T-cell (primary cell): ENCODE measurements around the gene ARG2. TPM values are rescaled to one million over a fixed set of nuclear protein-coding genes. Genes with fewer than 3 reads are reported as not detected.

Experiments
- ATAC-seq, 4 experiments: fragments of 200-7000 bp in 3 of 4; fragments of 150-1000 bp in 1 of 4; cut with Tn5 transposase; replicated peaks in 1 of 4; 1 replicate in 3 of 4; 2 replicates in 1 of 4; pipeline ENCODE4 v1.10.0; 2021; ENCODE audit warnings: moderate library complexity in 3 of 4, mild to moderate bottlenecking in 2 of 4, moderate number of reproducible peaks in 1 of 4
- CTCF ChIA-PET, 2 donors: fragments of 300-600 bp; sonication (Branson Sonifier 250); formaldehyde crosslinking; loops; one replicate each; lab custom pipeline; 2022; ENCODE audit warnings: antibody characterized with exemption in 2 of 2; lab: Charles Lee
- POLR2A ChIA-PET, 2 donors: fragments of 300-600 bp; sonication (Branson Sonifier 250); formaldehyde crosslinking; loops; one replicate each; lab custom pipeline; 2022; ENCODE audit warnings: antibody characterized with exemption in 2 of 2; lab: Charles Lee
- DNase-seq, 35 experiments: peaks; one replicate each; pipeline versions ENCODE4 v3.0.0 to v3.0.0-alpha.2; 2013 to 2023
- H3K27ac ChIP-seq: one replicate; pipeline ENCODE4 v1.5.1; 2013; ENCODE audit warnings: low read length
- H3K27me3 ChIP-seq, 2 experiments: replicated peaks in 1 of 2; 1 replicate in 1 of 2; 2 replicates in 1 of 2; pipeline versions ENCODE4 v1.6.1 to v1.7.0; 2013; ENCODE audit warnings: low read length in 1 of 2, mixed read lengths in 1 of 2; ENCODE audit not compliant: control insufficient read depth in 2 of 2, insufficient read depth in 2 of 2; ENCODE audit errors: extremely low read depth in 1 of 2
- H3K36me3 ChIP-seq, 2 donors: 1 replicate in 1 of 2; 2 replicates in 1 of 2; pipeline versions ENCODE4 v1.6.1 to v1.7.0; 2013; ENCODE audit warnings: low read length in 1 of 2; ENCODE audit not compliant: control insufficient read depth in 2 of 2, insufficient read depth in 1 of 2; ENCODE audit errors: extremely low read depth in 1 of 2
- H3K4me1 ChIP-seq, 2 experiments: 1 replicate in 1 of 2; 2 replicates in 1 of 2; pipeline versions ENCODE4 v1.6.1 to v1.7.0; 2013; ENCODE audit warnings: low read length in 2 of 2, mixed read lengths in 1 of 2; ENCODE audit not compliant: insufficient read depth in 2 of 2, control insufficient read depth in 1 of 2; ENCODE audit errors: extremely low read depth in 1 of 2
- H3K4me3 ChIP-seq, 2 donors: 1 replicate in 1 of 2; 2 replicates in 1 of 2; pipeline versions ENCODE4 v1.5.1 to v1.7.0; 2013; ENCODE audit warnings: mild to moderate bottlenecking in 2 of 2, low read length in 1 of 2, moderate library complexity in 1 of 2; ENCODE audit not compliant: control insufficient read depth in 1 of 2; ENCODE audit errors: extremely low read depth in 1 of 2
- H3K9me3 ChIP-seq: 2 replicates; pipeline ENCODE4 v1.7.0; 2013
- H3K27ac Mint-ChIP-seq, 2 donors: one replicate each; pipeline ENCODE4 v1.8.0; 2020 to 2021; ENCODE audit warnings: mild to moderate bottlenecking in 2 of 2, mixed read lengths in 2 of 2
- H3K27me3 Mint-ChIP-seq, 2 donors: one replicate each; pipeline ENCODE4 v1.8.0; 2021 to 2022; ENCODE audit warnings: mixed read lengths in 2 of 2
- H3K36me3 Mint-ChIP-seq: one replicate; pipeline ENCODE4 v1.8.0; 2021; ENCODE audit warnings: mixed read lengths
- H3K4me1 Mint-ChIP-seq, 3 donors: one replicate each; pipeline ENCODE4 v1.8.0; 2020 to 2022; ENCODE audit warnings: mixed read lengths in 3 of 3, mild to moderate bottlenecking in 1 of 3
- H3K4me3 Mint-ChIP-seq, 3 donors: one replicate each; pipeline ENCODE4 v1.8.0; 2020 to 2022; ENCODE audit warnings: mild to moderate bottlenecking in 3 of 3, mixed read lengths in 3 of 3, moderate library complexity in 3 of 3
- H3K9me3 Mint-ChIP-seq, 3 donors: one replicate each; pipeline ENCODE4 v1.8.0; 2020 to 2022; ENCODE audit warnings: mixed read lengths in 3 of 3
- WGBS: methylation state at CpG from one replicate; pipeline ENCODE4 v1.1.5; 2013; ENCODE audit warnings: missing lambda C conversion rate; ENCODE audit not compliant: insufficient coverage; 5-methylcytosine and 5-hydroxymethylcytosine counted together
- total RNA-seq, 35 experiments: library from RNA in 6 of 35; stranded (reverse) in 6 of 35; fragments of 120-200 nt in 1 of 35; gene quantifications; one replicate each; pipeline versions ENCODE4 v1.2.1 to v1.2.4 and lab custom pipeline; 2013 to 2026

ARG2 gene
- total RNA-seq, 5 donors from 2014 or later (not counting 1 experiment from before 2014, with no cell fraction given), result 0.62 to 2.6 (median 1.1) TPM

- H3K4me3 Mint-ChIP-seq, result no peak overlapping the region
- no peak overlapping the region for H3K4me3 ChIP-seq
- ChIA-PET POLR2A (no interaction called here), CTCF (no interaction called here)
- peaks cover 5 to 6% (median 6%) of the 10 kb centered on the region in 3 donors for H3K4me1 Mint-ChIP-seq
- no peaks in the 10 kb centered on the region for H3K27me3 Mint-ChIP-seq
- peaks cover 12 to 37% of the 10 kb centered on the region in 2 donors for H3K36me3 ChIP-seq
- ATAC-seq (no peak), DNase-seq (no peak)
- WGBS, result no CpG with 5 or more reads among the region's 3 CpGs
- no peaks in the 10 kb centered on the region for H3K4me1 ChIP-seq
- no peaks in the 10 kb centered on the region for H3K27me3 ChIP-seq
- H3K36me3 Mint-ChIP-seq, result peaks cover 35% of the 10 kb centered on the region
- H3K9me3 ChIP-seq, result no peaks in the 10 kb centered on the region
- no peaks in the 10 kb centered on the region for H3K9me3 Mint-ChIP-seq
- H3K27ac Mint-ChIP-seq, result no peak overlapping the region
- H3K27ac ChIP-seq, result no peak overlapping the region
These were observed 26.4 kb downstream of the ARG2 start for GRCh38 chr14:67646131-67646530.

GRCh38 chr14:67650151-67650550 is 30.4 kb downstream of the ARG2 start:
- peaks cover 12 to 74% of the 10 kb centered on the region in 2 donors for H3K36me3 ChIP-seq
- DNase-seq, result no peak
- Mint-ChIP-seq H3K27ac (no peak overlapping the region), H3K9me3 (no peaks in the 10 kb centered on the region), H3K4me3 (no peak overlapping the region), H3K36me3 (peaks cover 41% of the 10 kb centered on the region), H3K4me1 (no peaks in the 10 kb centered on the region), H3K27me3 (no peaks in the 10 kb centered on the region)
- CTCF ChIA-PET, result no interaction called here
- H3K4me3 ChIP-seq, result no peak overlapping the region
- no CpG with 5 or more reads among the region's 1 CpG for WGBS
- ATAC-seq, result no peak
- H3K27ac ChIP-seq, result no peak overlapping the region
- no peaks in the 10 kb centered on the region for H3K4me1 ChIP-seq
- POLR2A ChIA-PET, result no interaction called here
- no peaks in the 10 kb centered on the region for H3K27me3 ChIP-seq
- H3K9me3 ChIP-seq, result no peaks in the 10 kb centered on the region

- H3K27me3 ChIP-seq, result no peaks in the 10 kb centered on the region
- CTCF ChIA-PET, result no interaction called here
- H3K4me1 Mint-ChIP-seq, result no peaks in the 10 kb centered on the region
- no peak for DNase-seq
- POLR2A ChIA-PET, result no interaction called here
- no peaks in the 10 kb centered on the region for H3K9me3 ChIP-seq
- H3K9me3 Mint-ChIP-seq, result no peaks in the 10 kb centered on the region
- no peak for ATAC-seq
- H3K27me3 Mint-ChIP-seq, result no peaks in the 10 kb centered on the region
- no CpG with 5 or more reads among the region's 2 CpGs for WGBS
- H3K27ac ChIP-seq, result no peak overlapping the region
- peaks cover 39% of the 10 kb centered on the region for H3K36me3 Mint-ChIP-seq
- no peaks in the 10 kb centered on the region for H3K4me1 ChIP-seq
- H3K4me3 ChIP-seq, result no peak overlapping the region
- no peak overlapping the region for H3K4me3 Mint-ChIP-seq
- peaks cover 12 to 77% of the 10 kb centered on the region in 2 donors for H3K36me3 ChIP-seq
- H3K27ac Mint-ChIP-seq, result no peak overlapping the region
These were observed 31.0 kb downstream of the ARG2 start for GRCh38 chr14:67650694-67651093.

GRCh38 chr14:67652189-67652588 is 32.5 kb downstream of the ARG2 start:
- Mint-ChIP-seq H3K4me3 (no peak overlapping the region), H3K9me3 (no peaks in the 10 kb centered on the region), H3K36me3 (peaks cover 38% of the 10 kb centered on the region), H3K27ac (no peak overlapping the region), H3K4me1 (no peaks in the 10 kb centered on the region), H3K27me3 (no peaks in the 10 kb centered on the region)
- ATAC-seq (no peak), DNase-seq (no peak)
- Histone ChIP-seq H3K27ac (no peak overlapping the region), H3K4me1 (no peaks in the 10 kb centered on the region), H3K4me3 (no peak overlapping the region), H3K36me3 (peaks cover 9 to 90% of the 10 kb centered on the region in 2 donors), H3K9me3 (no peaks in the 10 kb centered on the region), H3K27me3 (no peaks in the 10 kb centered on the region)
- WGBS, result no CpG with 5 or more reads among the region's 1 CpG
- ChIA-PET CTCF (interaction anchor here in 1 of 2 donors (0.6 kb wide), 1 partner anchor 1169 kb away, joined by 4 read pairs; no protein-coding TSS in a partner anchor), POLR2A (interaction anchor here in 1 of 2 donors (0.6 kb wide), 1 partner anchor 15 kb away, joined by 8 read pairs; no protein-coding TSS in a partner anchor)

- ATAC-seq, result no peak
These were observed 34.0 kb downstream of the ARG2 start for GRCh38 chr14:67653651-67654280.

GRCh38 chr14:67663633-67664032 is 43.9 kb downstream of the ARG2 start:
- no peaks in the 10 kb centered on the region for H3K9me3 Mint-ChIP-seq

More at GRCh38 chr14:67653651-67654280, 34.0 kb downstream of the ARG2 start:
- Mint-ChIP-seq H3K4me1 (no peaks in the 10 kb centered on the region), H3K27me3 (no peaks in the 10 kb centered on the region), H3K4me3 (no peak overlapping the region), H3K36me3 (peaks cover 42% of the 10 kb centered on the region), H3K9me3 (no peaks in the 10 kb centered on the region), H3K27ac (no peak overlapping the region)
- H3K36me3 ChIP-seq, result peaks cover 9 to 89% of the 10 kb centered on the region in 2 donors
- WGBS, result 100% methylated on average over 2 of the region's 6 CpGs
- ChIA-PET POLR2A (interaction anchor here in 1 of 2 donors (0.6 kb wide), 1 partner anchor 106 kb away, joined by 3 read pairs; no protein-coding TSS in a partner anchor), CTCF (interaction anchor here (0.6 to 1.5 kb wide), 5 partner anchors 9 to 109 kb away, joined by 3 to 6 read pairs (median 3); no protein-coding TSS in a partner anchor)
- no peaks in the 10 kb centered on the region for H3K4me1 ChIP-seq
- H3K9me3 ChIP-seq, result no peaks in the 10 kb centered on the region
- no peak overlapping the region for H3K4me3 ChIP-seq
- DNase-seq, result no peak
- H3K27me3 ChIP-seq, result no peaks in the 10 kb centered on the region
- H3K27ac ChIP-seq, result no peak overlapping the region

More at GRCh38 chr14:67663633-67664032, 43.9 kb downstream of the ARG2 start:
- Histone ChIP-seq H3K4me3 (no peak overlapping the region), H3K36me3 (peaks cover 0 to 25% of the 10 kb centered on the region in 2 donors), H3K27ac (no peak overlapping the region), H3K9me3 (no peaks in the 10 kb centered on the region), H3K27me3 (no peaks in the 10 kb centered on the region), H3K4me1 (peaks cover 2 to 4% of the 10 kb centered on the region in 2 experiments)
- Mint-ChIP-seq H3K4me1 (peaks cover 38 to 46% (median 43%) of the 10 kb centered on the region in 3 donors), H3K27ac (no peak overlapping the region), H3K36me3 (peaks cover 12% of the 10 kb centered on the region), H3K4me3 (no peak overlapping the region), H3K27me3 (no peaks in the 10 kb centered on the region)
- no CpG with 5 or more reads among the region's 4 CpGs for WGBS
- ATAC-seq, result no peak
- CTCF ChIA-PET, result interaction anchor here (0.6 to 1.2 kb wide), 4 partner anchors 43 to 79 kb away, joined by 3 read pairs; no protein-coding TSS in a partner anchor
- no peak for DNase-seq
- POLR2A ChIA-PET, result interaction anchor here in 1 of 2 donors (0.6 kb wide), 1 partner anchor 10 kb away, joined by 3 read pairs; no protein-coding TSS in a partner anchor
